K562 (cell line): Measurements from ENCODE around the gene SDK1. TPM values are rescaled to one million over a fixed set of nuclear protein-coding genes. Genes with fewer than 3 reads are reported as not detected.

ENCODE experiments used
- ATAC-seq: fragments of 200-7000 bp; cut with Tn5 transposase; 3 replicates; pipeline ENCODE4 v1.9.1; 2020; ENCODE audit warnings: moderate library complexity
- BruUV-seq: library from RNA; stranded (reverse); fragments of 400-500 nt; replicated peaks from 2 replicates; lab custom pipeline; 2021; lab: Mats Ljungman, UMichigan
- CTCF ChIA-PET: fragments of 300-600 bp; formaldehyde crosslinking; extraction: SDS; loops from one replicate; lab custom pipeline; 2021; ENCODE audit warnings: low intra/inter-chr PET ratio; lab: Yijun Ruan, JAX
- POLR2A ChIA-PET: fragments of 300-600, 350-650 bp; sonication (Branson Sonifier 250); formaldehyde crosslinking; extraction: SDS; loops from one replicate; lab custom pipeline; 2021; ENCODE audit warnings: antibody characterized with exemption, inconsistent platforms; lab: Yijun Ruan, JAX
- DNase-seq, 4 experiments: peaks; one replicate each; pipeline versions ENCODE4 v3.0.0 to v3.0.0-alpha.2; 2011 to 2018; ENCODE audit warnings: low spot score in 3 of 4, mixed read lengths in 3 of 4; ENCODE audit errors: extremely low read depth in 1 of 4
- FAIRE-seq: peaks from 2 replicates; lab custom pipeline; 2011; peaks lifted over from hg19 to GRCh38; lab: Jason Lieb, UNC
- H2AFZ ChIP-seq: 2 replicates; pipeline ENCODE4 v1.6.0; 2011; ENCODE audit warnings: low read depth, low read length, control low read depth, inconsistent platforms
- H3K27ac ChIP-seq: fragments of 200-600 bp; 3 replicates; pipeline ENCODE4 v1.8.0; 2011; ENCODE audit warnings: low read depth, mild to moderate bottlenecking, control low read depth, inconsistent platforms, low read length, moderate library complexity, mixed read lengths; ENCODE audit errors: extremely low read depth
- H3K27me3 ChIP-seq, 2 experiments: fragments of 300-600 bp in 1 of 2; 2 replicates in 1 of 2; 3 replicates in 1 of 2; pipeline versions ENCODE4 v1.6.0 to v1.8.0; 2011; ENCODE audit warnings: inconsistent platforms in 2 of 2, low read length in 2 of 2, mild to moderate bottlenecking in 1 of 2, mixed read lengths in 1 of 2, moderate library complexity in 1 of 2; ENCODE audit not compliant: control insufficient read depth in 2 of 2, insufficient read depth in 2 of 2
- H3K36me3 ChIP-seq: fragments of 300-600 bp; 3 replicates; pipeline ENCODE4 v1.8.0; 2011; ENCODE audit warnings: mild to moderate bottlenecking, low read length, inconsistent platforms; ENCODE audit not compliant: control insufficient read depth, insufficient read depth
- H3K4me1 ChIP-seq, 2 experiments: fragments of 200-600 bp in 1 of 2; replicated peaks in 1 of 2; 2 replicates in 1 of 2; 3 replicates in 1 of 2; pipeline versions ENCODE4 v1.5.1 to v1.8.0; 2011; ENCODE audit warnings: inconsistent platforms in 2 of 2, low read length in 2 of 2, mild to moderate bottlenecking in 1 of 2, mixed read lengths in 1 of 2, moderate library complexity in 1 of 2; ENCODE audit not compliant: control insufficient read depth in 2 of 2, insufficient read depth in 2 of 2
- H3K4me2 ChIP-seq: 2 replicates; pipeline ENCODE4 v1.6.1; 2011; ENCODE audit warnings: low read length, control low read depth, inconsistent platforms, mixed read lengths; ENCODE audit not compliant: insufficient read depth
- H3K4me3 ChIP-seq: fragments of 200-600 bp; sonication (generic), shearing (Covaris generic); 2 replicates; pipeline ENCODE4 v1.5.1; 2016; ENCODE audit warnings: control low read depth, inconsistent platforms
- H3K79me2 ChIP-seq: fragments of 200-600 bp; 3 replicates; pipeline ENCODE4 v1.8.0; 2011; ENCODE audit warnings: low read length, inconsistent platforms; ENCODE audit not compliant: control insufficient read depth, insufficient read depth
- H3K9ac ChIP-seq, 2 experiments: 2 replicates each; pipeline versions ENCODE4 v1.6.0 to v1.6.1; 2011; ENCODE audit warnings: low read depth in 2 of 2, low read length in 2 of 2, control low read depth in 1 of 2, inconsistent platforms in 1 of 2, mild to moderate bottlenecking in 1 of 2, mixed read lengths in 1 of 2; ENCODE audit not compliant: insufficient read depth in 1 of 2
- H3K9me1 ChIP-seq: one replicate; pipeline ENCODE4 v1.6.0; 2011; ENCODE audit warnings: inconsistent platforms, mild to moderate bottlenecking, low read length, moderate library complexity; ENCODE audit not compliant: control insufficient read depth, insufficient read depth
- H3K9me3 ChIP-seq: replicated peaks from 2 replicates; pipeline ENCODE4 v1.5.1; 2011; ENCODE audit warnings: low read depth, low read length, inconsistent platforms; ENCODE audit not compliant: control insufficient read depth, insufficient read depth
- H4K20me1 ChIP-seq: replicated peaks from 2 replicates; pipeline ENCODE4 v1.6.1; 2011; ENCODE audit warnings: low read length, inconsistent platforms, mixed read lengths; ENCODE audit not compliant: control insufficient read depth, insufficient read depth
- BCL6 ChIP-seq: fragments of 250-450 bp; sonication (Bioruptor Pico); IDR thresholded peaks from 2 replicates; pipeline ENCODE4 v1.4.0; 2020
- E2F1 ChIP-seq: sonication (generic); formaldehyde crosslinking; IDR thresholded peaks from 2 replicates; pipeline ENCODE4 v1.8.1; 2023; ENCODE audit warnings: mild to moderate bottlenecking, missing genetic modification reagents, moderate library complexity
- MGA ChIP-seq: fragments of 450-650 bp; IDR thresholded peaks from 2 replicates; pipeline ENCODE4 v1.6.1; 2016; ENCODE audit warnings: mild to moderate bottlenecking, moderate library complexity
- NFXL1 ChIP-seq: fragments of 450-650 bp; formaldehyde crosslinking; IDR thresholded peaks from 2 replicates; pipeline ENCODE4 v1.4.0; 2021; ENCODE audit warnings: mild to moderate bottlenecking
- ZKSCAN1 ChIP-seq: fragments of 150-350 bp; IDR thresholded peaks from 2 replicates; pipeline ENCODE4 v1.6.1; 2016; ENCODE audit warnings: low read depth, low read length
- WGBS: fragments of 100-300 bp; shearing (Covaris generic); methylation state at CpG from one replicate; pipeline ENCODE4 v1.1.6; 2016; ENCODE audit warnings: low coverage, mixed read lengths; ENCODE audit not compliant: insufficient coverage; ENCODE audit errors: missing lambda C conversion rate; 5-methylcytosine and 5-hydroxymethylcytosine counted together
- in situ Hi-C: fragments of 300-500 bp; cut with MboI; formaldehyde crosslinking; loops from 4 replicates; pipeline ENCODE4 v1.15.0; 2018; ENCODE audit warnings: inconsistent platforms, mixed read lengths
- intact Hi-C: fragments of 100-400 bp; cut with micrococcal nuclease; formaldehyde crosslinking; loops from 2 replicates; pipeline ENCODE4 v1.14.2; 2022
- polyA plus RNA-seq, 8 experiments: library from polyadenylated mRNA; depleted of rRNA in 4 of 8; stranded (reverse) in 5 of 8; unstranded in 3 of 8; fragments of >200 nt; fragmentation: Nextera tagmentation in 2 of 8; fragmentation: Illumina TruSeq in 1 of 8; extraction: Ambion mirVana in 2 of 8; extraction: Trizol in 1 of 8; gene quantifications; 2 replicates each; pipeline versions ENCODE4 v1.2.1 to v1.2.3, GENCODE V29; 2011 to 2014; ENCODE audit warnings: inconsistent platforms in 1 of 8, missing spikeins in 1 of 8
- total RNA-seq, 7 experiments: library from RNA; depleted of rRNA in 6 of 7; stranded (reverse); fragments of >200 nt in 6 of 7; fragmentation: Illumina TruSeq in 2 of 7; extraction: Trizol in 2 of 7; gene quantifications; 2 replicates each; pipeline versions ENCODE4 v1.2.1 to v1.2.3, GENCODE V29; 2011 to 2021; ENCODE audit warnings: low replicate concordance in 1 of 7

SDK1 gene
- total and polyA plus RNA-seq, 9 of the 15 experiments (the other 6 are each of a cell fraction or from before 2014, with no cell fraction given), result 0.16 TPM; not detected in 8

- FAIRE-seq (no peak), DNase-seq (no peak)
- POLR2A ChIA-PET, result no interaction called here
- Histone ChIP-seq H4K20me1 (no peaks in the 10 kb centered on the region), H3K4me1 (no peaks in the 10 kb centered on the region)
- TF ChIP-seq MGA (no peak), ZKSCAN1 (no peak), BCL6 (CRISPR knock-in tag) (no peak), NFXL1 (CRISPR knock-in tag) (no peak), E2F1 (CRISPR knock-in tag) (no peak)
- TF ChIP-seq, all 486 proteins: peak for 0
- Histone ChIP-seq H3K27me3 (no peaks in the 10 kb centered on the region), H3K9me3 (no peaks in the 10 kb centered on the region), H3K9ac (no peak overlapping the region), H3K36me3 (no peaks in the 10 kb centered on the region), H3K9me1 (no peaks in the 10 kb centered on the region), H3K4me3 (no peak overlapping the region), H2AFZ (no peak overlapping the region), H3K4me2 (no peak overlapping the region), H3K27ac (no peak overlapping the region), H3K79me2 (no peaks in the 10 kb centered on the region)
- no TSS peak for BruUV-seq
- CTCF ChIA-PET, result no interaction called here
- no peak for ATAC-seq
- intact Hi-C loops, result no loop called here
- in situ Hi-C loops, result no loop called here
- 3% methylated on average over 6 of the region's 6 CpGs for WGBS
Observed at GRCh38 chr7:3336042-3336665, 35.1 kb downstream of the SDK1 start.
